Progenitor cell of endocrine pancreas (in vitro differentiated cells): Measurements from ENCODE around the gene SPOCK2. TPM values are rescaled to one million over a fixed set of nuclear protein-coding genes. Genes with fewer than 3 reads are reported as not detected.
A peak's percentile ranks its signal among the peaks of the same experiment; 100 is the strongest.

Source experiments
- DNase-seq: peaks from one replicate; pipeline ENCODE4 v3.0.0; 2021; ENCODE audit warnings: low spot score; ENCODE audit not compliant: unreplicated experiment
- H3K27ac Mint-ChIP-seq: 2 replicates; pipeline ENCODE4 v1.8.0; 2021; ENCODE audit warnings: mild to moderate bottlenecking, moderate library complexity, mixed read lengths
- H3K27me3 Mint-ChIP-seq: 2 replicates; pipeline ENCODE4 v1.8.0; 2021; ENCODE audit warnings: mixed read lengths
- H3K36me3 Mint-ChIP-seq: 2 replicates; pipeline ENCODE4 v1.8.0; 2022; ENCODE audit warnings: mixed read lengths; ENCODE audit not compliant: insufficient read depth
- H3K4me1 Mint-ChIP-seq: 2 replicates; pipeline ENCODE4 v1.8.0; 2021; ENCODE audit warnings: low read depth, mixed read lengths
- H3K4me3 Mint-ChIP-seq: 2 replicates; pipeline ENCODE4 v1.8.0; 2021; ENCODE audit warnings: low read depth, mild to moderate bottlenecking, moderate library complexity, mixed read lengths
- H3K9me3 Mint-ChIP-seq: 2 replicates; pipeline ENCODE4 v1.8.0; 2021; ENCODE audit warnings: low read depth, mixed read lengths
- CTCF ChIP-seq: fragments of 200-600 bp; sonication (generic); IDR thresholded peaks from one replicate; pipeline ENCODE4 v1.5.0; 2021; ENCODE audit warnings: antibody characterized with exemption, mild to moderate bottlenecking; ENCODE audit not compliant: unreplicated experiment
- total RNA-seq: library from RNA; stranded (reverse); gene quantifications from 2 replicates; pipeline ENCODE4 v1.2.1, GENCODE V29; 2021

The SPOCK2 gene
- total RNA-seq, 1 donor from 2014 or later: 47.7 TPM

GRCh38 chr10:72073708-72074573, 14.4 kb downstream of the SPOCK2 start:
- peaks cover 6% of the 10 kb centered on the region for H3K4me1 Mint-ChIP-seq
- H3K36me3 Mint-ChIP-seq: peaks cover 12% of the 10 kb centered on the region
- no peak for TF ChIP-seq CTCF
- no peak for DNase-seq
- no peak overlapping the region for H3K4me3 Mint-ChIP-seq
- no peaks in the 10 kb centered on the region for H3K9me3 Mint-ChIP-seq
- H3K27ac Mint-ChIP-seq: no peak overlapping the region
- no peaks in the 10 kb centered on the region for H3K27me3 Mint-ChIP-seq

GRCh38 chr10:72072639-72073038, 15.7 kb downstream of the SPOCK2 start:
- Mint-ChIP-seq H3K4me3 (no peak overlapping the region), H3K9me3 (no peaks in the 10 kb centered on the region)
- DNase-seq: no peak

GRCh38 chr10:72072046-72072445, 16.3 kb downstream of the SPOCK2 start:
- DNase-seq: no peak
- no peaks in the 10 kb centered on the region for H3K27me3 Mint-ChIP-seq
- peaks cover 6% of the 10 kb centered on the region for H3K4me1 Mint-ChIP-seq
- H3K36me3 Mint-ChIP-seq: peaks cover 10% of the 10 kb centered on the region
- no peak for TF ChIP-seq CTCF
- H3K4me3 Mint-ChIP-seq: no peak overlapping the region
- H3K9me3 Mint-ChIP-seq: no peaks in the 10 kb centered on the region
- no peak overlapping the region for H3K27ac Mint-ChIP-seq

More at GRCh38 chr10:72072639-72073038, 15.7 kb downstream of the SPOCK2 start:
- no peak for TF ChIP-seq CTCF
- H3K4me1 Mint-ChIP-seq: peaks cover 6% of the 10 kb centered on the region
- H3K27me3 Mint-ChIP-seq: no peaks in the 10 kb centered on the region
- H3K36me3 Mint-ChIP-seq: peaks cover 10% of the 10 kb centered on the region
- no peak overlapping the region for H3K27ac Mint-ChIP-seq

GRCh38 chr10:72069751-72070526, 18.4 kb downstream of the SPOCK2 start:
- H3K36me3 Mint-ChIP-seq: peaks cover 10% of the 10 kb centered on the region
- peak overlapping the region; percentile 93 for H3K27ac Mint-ChIP-seq
- TF ChIP-seq CTCF: peak; percentile 35
- H3K4me3 Mint-ChIP-seq: no peak overlapping the region
- no peaks in the 10 kb centered on the region for H3K27me3 Mint-ChIP-seq
- H3K9me3 Mint-ChIP-seq: no peaks in the 10 kb centered on the region
- peaks cover 3% of the 10 kb centered on the region for H3K4me1 Mint-ChIP-seq
- DNase-seq: no peak

- no peak for TF ChIP-seq CTCF
- Mint-ChIP-seq H3K27me3 (no peaks in the 10 kb centered on the region), H3K4me1 (peaks cover 3% of the 10 kb centered on the region), H3K27ac (no peak overlapping the region), H3K9me3 (no peaks in the 10 kb centered on the region), H3K36me3 (peaks cover 11% of the 10 kb centered on the region), H3K4me3 (no peak overlapping the region)
- no peak for DNase-seq
These were observed 19.4 kb downstream of the SPOCK2 start for GRCh38 chr10:72068901-72069446.
